ENCODE data around the gene KIF26B.

GRCh38 chr1:245558069-245558468 is 403.3 kb downstream of the KIF26B start:
- TF ChIP-seq CTCF (IDR thresholded peaks at IDR 0.05) (no peak), POLR2A (IDR thresholded peaks at IDR 0.05) (no peak)

Data from body of pancreas (tissue), 4 donors.